LNCaP clone FGC (cell line): ENCODE measurements around the gene APOA4.

Experiments
- DNase-seq: peaks from one replicate; pipeline ENCODE4 v3.0.0-alpha.2; 2011; ENCODE audit warnings: low read depth
- H3K4me3 ChIP-seq: 2 replicates; pipeline ENCODE4 v1.5.1; 2011; ENCODE audit warnings: mild to moderate bottlenecking, low read depth, low read length, control low read depth
- TF ChIP-seq, protein P1 (sequence below): IDR thresholded peaks from 2 replicates; pipeline ENCODE4 v1.5.1; 2012; ENCODE audit warnings: mild to moderate bottlenecking; ENCODE audit not compliant: control insufficient read depth, insufficient read depth; ENCODE audit errors: extremely low read depth

APOA4 gene

DNA sequence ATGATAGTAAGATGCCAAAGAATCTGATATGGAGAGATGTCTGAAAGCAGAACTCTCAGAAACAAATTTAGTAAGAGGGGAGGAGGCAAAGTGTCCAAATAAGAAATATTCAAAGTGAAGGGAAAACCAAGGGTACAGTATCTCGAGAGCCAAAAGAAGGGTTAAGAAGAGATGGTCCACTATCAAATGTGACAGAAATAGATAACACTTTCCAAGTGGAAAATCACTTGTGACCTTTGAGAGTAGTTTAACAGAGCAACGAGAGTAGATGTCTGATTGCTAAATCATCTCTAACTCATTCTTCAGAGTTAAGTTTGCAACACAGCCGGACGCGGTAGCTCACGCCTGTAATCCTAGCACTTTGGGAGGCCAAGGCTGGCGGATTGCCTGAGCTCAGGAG lies 46.0 kb downstream of the APOA4 start:
- TF ChIP-seq, protein P1, sequence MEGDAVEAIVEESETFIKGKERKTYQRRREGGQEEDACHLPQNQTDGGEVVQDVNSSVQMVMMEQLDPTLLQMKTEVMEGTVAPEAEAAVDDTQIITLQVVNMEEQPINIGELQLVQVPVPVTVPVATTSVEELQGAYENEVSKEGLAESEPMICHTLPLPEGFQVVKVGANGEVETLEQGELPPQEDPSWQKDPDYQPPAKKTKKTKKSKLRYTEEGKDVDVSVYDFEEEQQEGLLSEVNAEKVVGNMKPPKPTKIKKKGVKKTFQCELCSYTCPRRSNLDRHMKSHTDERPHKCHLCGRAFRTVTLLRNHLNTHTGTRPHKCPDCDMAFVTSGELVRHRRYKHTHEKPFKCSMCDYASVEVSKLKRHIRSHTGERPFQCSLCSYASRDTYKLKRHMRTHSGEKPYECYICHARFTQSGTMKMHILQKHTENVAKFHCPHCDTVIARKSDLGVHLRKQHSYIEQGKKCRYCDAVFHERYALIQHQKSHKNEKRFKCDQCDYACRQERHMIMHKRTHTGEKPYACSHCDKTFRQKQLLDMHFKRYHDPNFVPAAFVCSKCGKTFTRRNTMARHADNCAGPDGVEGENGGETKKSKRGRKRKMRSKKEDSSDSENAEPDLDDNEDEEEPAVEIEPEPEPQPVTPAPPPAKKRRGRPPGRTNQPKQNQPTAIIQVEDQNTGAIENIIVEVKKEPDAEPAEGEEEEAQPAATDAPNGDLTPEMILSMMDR: no peak
- no peak for DNase-seq
- H3K4me3 ChIP-seq: no peak overlapping the region

DNA sequence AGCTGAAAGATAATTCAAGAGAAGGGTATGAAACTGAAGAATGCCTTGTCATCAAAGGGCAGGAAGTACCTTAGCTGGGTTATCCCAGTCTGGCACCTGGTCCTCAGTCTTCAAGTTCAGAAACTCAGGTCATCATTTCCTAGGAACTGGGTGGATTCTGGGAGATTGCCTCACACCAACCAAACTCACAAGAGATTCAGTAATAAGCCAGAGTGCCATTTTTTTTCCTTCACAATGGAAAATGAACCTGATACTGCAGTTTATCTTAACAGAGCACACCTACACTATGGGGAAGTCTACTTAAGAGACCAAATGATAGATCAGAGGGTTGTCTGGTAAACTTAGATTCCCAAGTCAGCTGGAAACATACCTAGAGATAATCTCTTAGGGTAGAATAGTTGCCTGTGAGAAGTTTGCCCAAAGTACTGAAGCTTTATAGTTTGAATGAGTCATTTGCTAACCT lies 46.6 kb downstream of the APOA4 start:
- H3K4me3 ChIP-seq: no peak overlapping the region
- DNase-seq: no peak
- TF ChIP-seq, protein P1: no peak

DNA sequence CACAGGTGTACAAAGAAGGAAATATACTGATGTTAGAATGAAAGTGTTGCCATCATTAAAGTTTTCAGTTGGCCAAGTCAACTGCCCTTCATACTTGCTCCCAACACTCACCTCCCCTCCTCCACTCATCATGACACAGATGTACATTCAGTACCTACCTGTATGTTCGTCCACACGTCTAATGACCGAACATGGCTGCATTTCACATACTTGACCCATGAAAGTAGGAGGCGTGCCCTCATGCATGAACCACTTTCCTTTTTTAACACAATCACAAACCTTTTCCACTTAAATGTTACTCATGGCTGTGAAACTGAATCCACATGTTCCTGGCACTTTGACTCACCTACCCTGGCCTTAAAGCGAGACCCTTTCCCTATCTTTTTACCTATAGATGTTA lies 47.1 kb downstream of the APOA4 start:
- TF ChIP-seq, protein P1: no peak
- H3K4me3 ChIP-seq: no peak overlapping the region
- DNase-seq: no peak

DNA sequence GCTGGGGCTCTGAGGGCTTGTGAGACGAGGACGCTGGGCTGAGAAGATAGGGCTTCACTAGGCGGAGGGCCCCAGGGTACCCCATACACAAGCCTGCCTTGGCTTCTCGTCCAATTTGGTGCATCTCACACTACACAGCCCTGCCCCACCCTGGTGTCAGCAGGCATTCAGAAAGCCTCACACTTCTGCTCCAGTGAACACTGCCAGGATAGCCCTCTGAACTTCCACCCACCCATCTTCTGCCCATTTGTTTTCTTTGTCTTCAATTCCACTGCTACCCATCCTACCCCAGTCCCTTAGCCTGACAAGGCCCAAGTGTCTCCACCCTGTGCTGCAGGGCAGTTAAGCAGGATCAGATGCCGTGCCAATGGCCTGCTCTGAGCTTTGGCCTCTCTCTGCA lies 48.4 kb downstream of the APOA4 start:
- DNase-seq: no peak
- TF ChIP-seq, protein P1: no peak
- no peak overlapping the region for H3K4me3 ChIP-seq

DNA sequence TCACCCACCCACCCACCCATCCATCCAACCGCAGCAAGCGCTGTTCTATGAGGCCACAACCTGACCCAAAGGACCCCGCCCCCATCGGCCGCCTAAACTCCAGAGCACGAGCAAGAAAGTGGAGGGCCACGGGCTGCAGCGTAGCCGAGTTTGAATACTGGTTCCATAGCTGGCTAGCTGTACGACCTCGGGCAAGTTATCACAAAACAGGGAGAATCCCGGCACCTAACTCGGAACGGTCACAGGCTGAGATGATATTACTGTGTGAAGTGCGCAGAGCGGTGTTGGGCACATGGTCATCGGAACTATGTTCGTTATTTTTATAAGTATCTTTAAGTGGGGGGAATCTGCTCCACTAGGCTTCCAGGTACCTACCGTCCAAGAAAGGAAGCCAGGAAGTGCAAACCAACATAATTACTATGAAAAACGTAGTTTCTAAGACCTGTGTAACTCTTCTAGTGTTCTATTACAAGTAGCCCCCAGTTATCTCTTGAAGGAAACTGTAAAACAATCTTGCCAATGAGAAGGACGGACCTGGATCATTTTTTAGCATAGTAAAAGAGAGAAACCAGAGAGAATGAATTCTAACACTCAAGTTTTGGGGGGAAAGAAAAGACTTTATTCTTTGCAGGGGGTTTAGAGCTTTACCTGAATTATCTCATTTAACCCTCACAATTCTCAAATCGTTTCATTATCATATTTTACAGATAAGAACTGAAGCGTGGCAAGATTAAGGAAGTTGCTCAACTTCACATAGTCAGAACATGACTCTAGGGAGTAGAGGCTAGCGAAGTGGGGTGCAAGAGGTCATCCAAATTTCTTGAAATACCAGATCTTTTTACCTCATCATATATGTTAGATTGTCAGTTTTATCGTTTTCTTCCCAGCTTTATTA lies 49.7 kb downstream of the APOA4 start:
- no peak for DNase-seq
- TF ChIP-seq, protein P1: no peak
- H3K4me3 ChIP-seq: peak overlapping the region; percentile 98

DNA sequence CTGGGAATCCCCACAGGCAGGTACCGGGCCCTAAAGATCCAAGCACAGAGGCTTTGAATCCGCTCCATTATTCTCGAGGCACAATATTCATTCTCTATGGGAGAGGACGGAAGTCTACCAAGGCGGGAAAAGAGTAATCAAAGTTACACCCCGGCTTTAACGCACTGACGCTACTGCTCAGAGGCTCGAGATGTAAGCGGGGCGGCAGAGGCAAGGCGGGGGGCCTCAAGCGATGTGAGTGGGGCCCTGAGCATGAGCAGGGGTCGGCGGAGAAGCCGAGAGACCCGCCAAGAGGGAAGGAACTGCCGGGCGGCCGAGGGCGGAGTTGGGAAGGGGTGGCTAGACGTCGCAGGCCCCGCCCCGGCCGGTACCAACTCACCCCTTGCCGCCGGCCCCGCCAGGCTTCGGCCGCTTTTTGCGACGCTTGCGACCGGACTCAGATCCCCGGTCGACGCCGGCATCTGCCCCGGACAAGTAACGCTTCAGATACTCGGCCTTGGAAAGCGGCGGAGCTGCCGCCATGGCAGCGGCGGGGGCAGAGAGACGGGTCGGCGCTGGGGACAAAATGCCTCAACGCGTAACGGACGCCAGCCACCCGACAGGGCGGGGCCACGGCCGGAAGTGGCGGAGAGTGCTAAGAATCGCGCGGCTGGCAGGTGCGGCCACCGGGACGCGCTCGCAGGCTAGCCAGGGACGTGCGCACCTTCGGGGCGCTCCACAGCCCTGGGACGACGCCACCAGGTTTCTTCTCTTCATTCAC lies 50.5 kb downstream of the APOA4 start, which contains the start of gene BUD13:
Gene BUD13 (minus strand): TSS at position 545 of the 760 bp plus-strand sequence. CDS start 23 bp downstream, at position 522.
- TF ChIP-seq, protein P1: no peak; the same call in 1 of the 2 replicates
- peak within 1 kb of the TSS; percentile 98 for H3K4me3 ChIP-seq
- DNase-seq: peak; percentile 56
